ENCODE measurements around the gene CHST11. TPM values are rescaled to one million over a fixed set of nuclear protein-coding genes. Genes with fewer than 3 reads are reported as not detected.

The CHST11 gene
- polyA plus RNA-seq, 1 donor (not counting 4 experiments of a cell fraction or from before 2014, with no cell fraction given): 11.9 TPM

DNA sequence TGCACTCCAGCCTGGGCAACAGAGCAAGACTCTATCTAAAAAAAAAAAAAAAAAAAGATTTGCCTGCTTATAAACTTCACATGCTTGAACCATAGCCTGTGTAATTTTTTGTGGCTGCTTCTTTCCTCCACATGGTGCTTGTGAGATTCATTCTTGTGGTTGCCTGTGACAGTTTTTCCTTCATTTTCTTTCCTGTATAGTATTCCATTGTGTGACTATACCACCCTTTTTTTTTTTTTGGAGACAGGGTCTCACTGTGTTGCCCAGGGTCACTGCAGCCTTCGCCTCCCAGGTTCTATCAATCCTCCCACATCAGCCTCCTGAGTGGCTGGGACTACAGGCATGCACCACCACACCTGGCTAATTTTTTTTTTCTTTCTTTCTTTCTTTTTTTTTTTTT, 22.6 kb upstream of the CHST11 start:
- no peak overlapping the region for H3K27ac ChIP-seq (ENCODE audit: control insufficient read depth, insufficient read depth, low read length)
- no peaks in the 10 kb centered on the region for H3K79me2 ChIP-seq (ENCODE audit: control insufficient read depth, insufficient read depth, low read length)
- DNase-seq (ENCODE audit: low read depth, low spot score): no peak
- TF ChIP-seq, protein P1, sequence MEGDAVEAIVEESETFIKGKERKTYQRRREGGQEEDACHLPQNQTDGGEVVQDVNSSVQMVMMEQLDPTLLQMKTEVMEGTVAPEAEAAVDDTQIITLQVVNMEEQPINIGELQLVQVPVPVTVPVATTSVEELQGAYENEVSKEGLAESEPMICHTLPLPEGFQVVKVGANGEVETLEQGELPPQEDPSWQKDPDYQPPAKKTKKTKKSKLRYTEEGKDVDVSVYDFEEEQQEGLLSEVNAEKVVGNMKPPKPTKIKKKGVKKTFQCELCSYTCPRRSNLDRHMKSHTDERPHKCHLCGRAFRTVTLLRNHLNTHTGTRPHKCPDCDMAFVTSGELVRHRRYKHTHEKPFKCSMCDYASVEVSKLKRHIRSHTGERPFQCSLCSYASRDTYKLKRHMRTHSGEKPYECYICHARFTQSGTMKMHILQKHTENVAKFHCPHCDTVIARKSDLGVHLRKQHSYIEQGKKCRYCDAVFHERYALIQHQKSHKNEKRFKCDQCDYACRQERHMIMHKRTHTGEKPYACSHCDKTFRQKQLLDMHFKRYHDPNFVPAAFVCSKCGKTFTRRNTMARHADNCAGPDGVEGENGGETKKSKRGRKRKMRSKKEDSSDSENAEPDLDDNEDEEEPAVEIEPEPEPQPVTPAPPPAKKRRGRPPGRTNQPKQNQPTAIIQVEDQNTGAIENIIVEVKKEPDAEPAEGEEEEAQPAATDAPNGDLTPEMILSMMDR (optimal IDR thresholded peaks at IDR 0.05 in 1 of 3, IDR thresholded peaks at IDR 0.05 in 1 of 3, conservative IDR thresholded peaks at IDR 0.05 in 1 of 3; ENCODE audit: extremely low read depth in 1 of 3, insufficient read depth in 2 of 3, low read length in 3 of 3): no peak
- no peaks in the 10 kb centered on the region for H3K36me3 ChIP-seq (ENCODE audit: control insufficient read depth in 2 of 2, extremely low read depth in 1 of 2, insufficient read depth in 2 of 2, low read length in 2 of 2)
- no peaks in the 10 kb centered on the region for H3K9me3 ChIP-seq (ENCODE audit: control insufficient read depth, low read depth, low read length)
- no peak overlapping the region for H3K9ac ChIP-seq (ENCODE audit: control insufficient read depth, extremely low read depth, insufficient read depth, low read length)
- H3K27me3 ChIP-seq (ENCODE audit: control insufficient read depth, extremely low read depth, insufficient read depth, low read length): peaks cover 17% of the 10 kb centered on the region
- dilution Hi-C loops (cut with MboI; ENCODE audit: extremely low pct_ligation_motif_present, low sequenced_read_pairs): no loop called here
- H3K4me3 ChIP-seq (ENCODE audit: control insufficient read depth in 2 of 3, extremely low read depth in 1 of 3, insufficient read depth in 2 of 3, low read depth in 1 of 3, low read length in 3 of 3): no peak overlapping the region
- no peaks in the 10 kb centered on the region for H4K20me1 ChIP-seq (ENCODE audit: control insufficient read depth, extremely low read depth, insufficient read depth, low read length)
- H3K4me2 ChIP-seq (ENCODE audit: control insufficient read depth, extremely low read depth, insufficient read depth, low read depth, low read length): no peak overlapping the region
- no peak for FAIRE-seq
- no peak overlapping the region for H2AFZ ChIP-seq (ENCODE audit: control insufficient read depth, low read length)
- no peaks in the 10 kb centered on the region for H3K9me1 ChIP-seq (ENCODE audit: control insufficient read depth, extremely low read depth, insufficient read depth, low read length)
- H3K4me1 ChIP-seq (ENCODE audit: control insufficient read depth, extremely low read depth, insufficient read depth, low read length): no peaks in the 10 kb centered on the region

DNA sequence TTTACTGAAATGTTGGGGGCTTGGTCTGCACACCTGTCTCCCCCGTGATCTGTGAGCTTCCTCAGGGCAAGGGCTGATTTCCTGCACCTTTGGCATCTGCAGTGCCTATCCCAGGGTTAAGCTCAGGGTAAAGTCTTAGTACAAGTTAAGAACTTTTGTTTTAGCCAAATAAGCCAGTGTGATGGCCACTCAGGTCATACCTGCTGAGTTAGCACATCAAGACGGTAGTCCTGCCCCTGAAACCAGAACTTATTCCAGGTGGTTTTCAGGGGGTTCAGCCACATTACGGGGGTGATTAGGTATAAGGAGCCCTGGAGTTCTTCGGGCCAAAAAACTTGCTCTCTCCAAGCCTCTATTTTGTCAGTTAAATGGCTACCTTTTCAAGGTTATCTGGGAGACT, 21.6 kb upstream of the CHST11 start:
- no peaks in the 10 kb centered on the region for H3K4me1 ChIP-seq (ENCODE audit: control insufficient read depth, extremely low read depth, insufficient read depth, low read length)
- H3K9me3 ChIP-seq (ENCODE audit: control insufficient read depth, low read depth, low read length): no peaks in the 10 kb centered on the region
- no peaks in the 10 kb centered on the region for H3K36me3 ChIP-seq (ENCODE audit: control insufficient read depth in 2 of 2, extremely low read depth in 1 of 2, insufficient read depth in 2 of 2, low read length in 2 of 2)
- no peak overlapping the region for H3K4me2 ChIP-seq (ENCODE audit: control insufficient read depth, extremely low read depth, insufficient read depth, low read depth, low read length)
- no peak overlapping the region for H3K9ac ChIP-seq (ENCODE audit: control insufficient read depth, extremely low read depth, insufficient read depth, low read length)
- H3K79me2 ChIP-seq (ENCODE audit: control insufficient read depth, insufficient read depth, low read length): no peaks in the 10 kb centered on the region
- dilution Hi-C loops (cut with MboI; ENCODE audit: extremely low pct_ligation_motif_present, low sequenced_read_pairs): no loop called here
- no peak for TF ChIP-seq EZH2 (IDR thresholded peaks at IDR 0.05; ENCODE audit: low read length)
- TF ChIP-seq, protein P1 (optimal IDR thresholded peaks at IDR 0.05 in 1 of 3, IDR thresholded peaks at IDR 0.05 in 1 of 3, conservative IDR thresholded peaks at IDR 0.05 in 1 of 3; ENCODE audit: extremely low read depth in 1 of 3, insufficient read depth in 2 of 3, low read length in 3 of 3): no peak
- H3K9me1 ChIP-seq (ENCODE audit: control insufficient read depth, extremely low read depth, insufficient read depth, low read length): no peaks in the 10 kb centered on the region
- no peak overlapping the region for H2AFZ ChIP-seq (ENCODE audit: control insufficient read depth, low read length)
- H3K27me3 ChIP-seq (ENCODE audit: control insufficient read depth, extremely low read depth, insufficient read depth, low read length): peaks cover 17% of the 10 kb centered on the region
- no peak for FAIRE-seq
- H4K20me1 ChIP-seq (ENCODE audit: control insufficient read depth, extremely low read depth, insufficient read depth, low read length): no peaks in the 10 kb centered on the region
- no peak overlapping the region for H3K4me3 ChIP-seq (ENCODE audit: control insufficient read depth in 2 of 3, extremely low read depth in 1 of 3, insufficient read depth in 2 of 3, low read depth in 1 of 3, low read length in 3 of 3)
- DNase-seq (ENCODE audit: low read depth, low spot score): no peak
- H3K27ac ChIP-seq (ENCODE audit: control insufficient read depth, insufficient read depth, low read length): no peak overlapping the region
